OCI-LY7 (cell line): ENCODE results near the gene MT2A. TPM values are rescaled to one million over a fixed set of nuclear protein-coding genes. Genes with fewer than 3 reads are reported as not detected.
A peak's percentile ranks its signal among the peaks of the same experiment; 100 is the strongest.

Source experiments
- BruUV-seq: library from RNA; stranded (reverse); fragments of 400-500 nt; replicated peaks from 2 replicates; lab custom pipeline; 2021; lab: Mats Ljungman, UMichigan
- CTCF ChIA-PET: fragments of 300-600 bp; sonication (Branson Sonifier 250); formaldehyde crosslinking; loops from one replicate; lab custom pipeline; 2022; ENCODE audit warnings: antibody characterized with exemption; ENCODE audit not compliant: unreplicated experiment; lab: Charles Lee
- POLR2A ChIA-PET: fragments of 300-600 bp; sonication (Branson Sonifier 250); formaldehyde crosslinking; loops from one replicate; lab custom pipeline; 2022; ENCODE audit warnings: antibody characterized with exemption; lab: Charles Lee
- DNase-seq: peaks from one replicate; pipeline ENCODE4 v3.0.0-alpha.2; 2015; ENCODE audit warnings: low spot score
- H2AFZ ChIP-seq: fragments of 200-600 bp; sonication (generic), shearing (Covaris generic); 2 replicates; pipeline ENCODE4 v1.6.1; 2014; ENCODE audit warnings: mild to moderate bottlenecking, antibody characterized with exemption, low read length, moderate library complexity
- H3K27ac ChIP-seq: fragments of 200-600 bp; sonication (generic); 2 replicates; pipeline ENCODE4 v1.5.1; 2014; ENCODE audit warnings: mixed run types, low read depth, mild to moderate bottlenecking, moderate library complexity, low read length, inconsistent platforms; ENCODE audit not compliant: poor library complexity, severe bottlenecking
- H3K36me3 ChIP-seq: fragments of 200-600 bp; sonication (generic); 2 replicates; pipeline ENCODE4 v1.6.1; 2014; ENCODE audit warnings: mild to moderate bottlenecking, antibody characterized with exemption, low read length, moderate library complexity, mixed read lengths; ENCODE audit not compliant: insufficient read depth
- H3K4me1 ChIP-seq: fragments of 200-600 bp; sonication (generic); 2 replicates; pipeline ENCODE4 v1.5.1; 2014; ENCODE audit warnings: mild to moderate bottlenecking, low read length; ENCODE audit not compliant: insufficient read depth, poor library complexity, severe bottlenecking
- H3K4me2 ChIP-seq: fragments of 200-600 bp; sonication (generic); 2 replicates; pipeline ENCODE4 v1.6.1; 2014; ENCODE audit warnings: mild to moderate bottlenecking, low read length
- H3K4me3 ChIP-seq: fragments of 200-600 bp; sonication (generic); 2 replicates; pipeline ENCODE4 v1.5.1; 2014; ENCODE audit warnings: mild to moderate bottlenecking, low read depth, low read length; ENCODE audit not compliant: poor library complexity, severe bottlenecking
- H3K79me2 ChIP-seq: fragments of 200-600 bp; sonication (generic); 2 replicates; pipeline ENCODE4 v1.6.1; 2016; ENCODE audit warnings: low read depth, mild to moderate bottlenecking, low read length, moderate library complexity, mixed read lengths; ENCODE audit not compliant: insufficient read depth
- H3K9me2 ChIP-seq: fragments of 200-600 bp; sonication (generic); 2 replicates; pipeline ENCODE4 v1.6.1; 2016; ENCODE audit warnings: mild to moderate bottlenecking, low read length, mixed read lengths; ENCODE audit not compliant: insufficient read depth
- H3K9me3 ChIP-seq: fragments of 200-600 bp; sonication (generic); 2 replicates; pipeline ENCODE4 v1.6.1; 2014; ENCODE audit warnings: mild to moderate bottlenecking, mixed run types, low read length, mixed read lengths
- H4K20me1 ChIP-seq: fragments of 200-600 bp; sonication (generic); 2 replicates; pipeline ENCODE4 v1.6.1; 2014; ENCODE audit warnings: mild to moderate bottlenecking, antibody characterized with exemption, low read length, moderate library complexity, mixed read lengths; ENCODE audit not compliant: insufficient read depth
- CTCF ChIP-seq: fragments of 200-600 bp; sonication (generic); conservative IDR thresholded peaks from 2 replicates; pipeline ENCODE4 v1.5.1; 2014; ENCODE audit warnings: mild to moderate bottlenecking, antibody characterized with exemption, low read length, moderate library complexity, mixed read lengths
- EZH2phosphoT487 ChIP-seq: fragments of 200-600 bp; sonication (generic); IDR thresholded peaks from 2 replicates; pipeline ENCODE4 v1.6.1; 2018; ENCODE audit warnings: low read depth, borderline replicate concordance, mild to moderate bottlenecking, mixed run types, antibody characterized with exemption, low read length, moderate library complexity, mixed read lengths
- intact Hi-C: fragments of 100-400 bp; cut with micrococcal nuclease; formaldehyde crosslinking; loops from one replicate; pipeline ENCODE4 v1.10.0; 2022; ENCODE audit not compliant: unreplicated experiment
- total RNA-seq, 2 experiments: library from RNA; depleted of rRNA in 1 of 2; stranded (reverse); fragments of >200 nt in 1 of 2; shearing (Covaris generic) in 1 of 2; gene quantifications; 2 replicates each; pipeline ENCODE4 v1.2.3, GENCODE V29; 2014 to 2022

MT2A gene
- total RNA-seq, 2 experiments from 2014 or later = 9.3 to 27.2 TPM

DNA sequence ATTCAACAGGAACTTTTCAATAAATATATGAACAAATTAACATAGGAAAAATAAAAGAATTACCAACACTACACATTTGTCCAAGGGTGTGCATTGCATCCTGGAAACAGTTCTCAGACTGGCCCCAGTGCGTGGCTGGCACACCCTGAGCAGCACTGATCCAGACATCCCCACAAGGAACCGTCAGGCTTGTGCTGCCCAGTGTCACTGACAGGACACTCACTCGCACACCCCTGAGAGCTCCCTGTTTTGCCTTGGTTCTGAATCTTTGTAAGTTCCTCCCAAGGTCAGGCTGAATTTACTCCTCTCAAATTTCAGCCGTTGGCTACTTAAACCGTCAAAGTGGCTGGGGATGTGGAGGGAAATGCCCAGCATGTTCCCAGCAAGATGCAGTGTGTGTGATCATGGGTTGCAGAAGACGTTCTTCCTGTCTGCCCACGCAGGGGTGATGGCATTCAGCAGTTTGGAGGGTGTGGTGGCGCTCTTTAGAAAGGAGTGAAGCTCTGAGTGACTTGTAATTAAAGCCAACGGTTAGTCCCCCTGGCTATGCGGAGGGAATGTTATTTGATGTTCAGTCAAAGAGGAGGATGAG, 1.7 kb downstream of the MT2A start:
- peak overlapping the region; percentile 81; the same call in 1 of the 2 replicates for H2AFZ ChIP-seq

GRCh38 chr16:56610609-56611111, 2.3 kb downstream of the MT2A start:
- Histone ChIP-seq H3K36me3 (no peaks in the 10 kb centered on the region), H4K20me1 (no peaks in the 10 kb centered on the region), H3K9me2 (no peaks in the 10 kb centered on the region), H3K4me3 (no peak overlapping the region), H3K79me2 (no peaks in the 10 kb centered on the region), H3K4me1 (peaks cover 47% of the 10 kb centered on the region), H2AFZ (peak overlapping the region; percentile 81; the same call in 1 of the 2 replicates), H3K4me2 (peak overlapping the region; percentile 78), H3K9me3 (no peaks in the 10 kb centered on the region), H3K27ac (no peak overlapping the region)
- BruUV-seq = no TSS peak
- intact Hi-C loops = no loop called here
- CTCF ChIA-PET = interaction anchor here (0.9 kb wide), 1 partner anchor 91 kb away, joined by 3 read pairs; no protein-coding TSS in a partner anchor
- POLR2A ChIA-PET = interaction anchor here (0.8 to 1.0 kb wide), 3 partner anchors 13 to 162 kb away, joined by 3 to 11 read pairs (median 3); no protein-coding TSS in a partner anchor
- DNase-seq = no peak
- no peak for TF ChIP-seq CTCF
- no peak for TF ChIP-seq EZH2phosphoT487

More for the DNA sequence above, 1.7 kb downstream of the MT2A start:
- TF ChIP-seq CTCF = peak; percentile 40; the same call in 1 of the 2 replicates
- no peak for TF ChIP-seq EZH2phosphoT487
- BruUV-seq = no TSS peak
- H3K4me1 ChIP-seq = peaks cover 52% of the 10 kb centered on the region
- H3K9me3 ChIP-seq = no peaks in the 10 kb centered on the region
- peak overlapping the region; percentile 66 for H3K4me3 ChIP-seq
- H3K79me2 ChIP-seq = no peaks in the 10 kb centered on the region
- ChIA-PET POLR2A (interaction anchor here (1.0 kb wide), 2 partner anchors 14 to 161 kb away, joined by 3 to 11 read pairs; no protein-coding TSS in a partner anchor), CTCF (interaction anchor here (0.9 kb wide), 1 partner anchor 92 kb away, joined by 3 read pairs; no protein-coding TSS in a partner anchor)
- H4K20me1 ChIP-seq = no peaks in the 10 kb centered on the region
- H3K9me2 ChIP-seq = no peaks in the 10 kb centered on the region
- intact Hi-C loops = no loop called here
- H3K27ac ChIP-seq = peak overlapping the region; percentile 5
- no peaks in the 10 kb centered on the region for H3K36me3 ChIP-seq
- peak overlapping the region; percentile 78 for H3K4me2 ChIP-seq
- peak; percentile 32 for DNase-seq
